ENCODE results near the gene PKLR. TPM values are rescaled to one million over a fixed set of nuclear protein-coding genes. Genes with fewer than 3 reads are reported as not detected.

The PKLR gene
- total RNA-seq, 1 experiment from 2014 or later: 0.17 TPM

DNA sequence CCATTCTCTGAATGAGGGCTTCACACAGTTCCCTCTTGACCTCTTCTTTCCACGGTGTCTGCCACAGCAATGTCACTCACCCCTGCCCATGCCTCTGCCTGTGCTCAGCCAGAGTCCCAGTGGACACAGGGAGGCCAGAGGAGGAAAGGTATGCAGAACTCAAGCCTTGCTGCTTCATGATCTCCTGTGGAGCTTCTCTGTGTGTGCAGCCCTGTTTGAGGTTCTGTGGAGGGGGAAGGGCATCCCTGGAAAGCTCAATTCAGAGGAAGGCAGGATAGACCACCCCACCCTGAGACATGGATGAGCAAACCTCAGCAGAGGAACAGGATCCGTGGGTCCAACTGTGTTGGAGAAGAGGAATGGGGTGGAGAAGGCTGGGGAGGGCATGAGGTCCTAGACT is 22.0 kb downstream of the PKLR start:
- Histone ChIP-seq H3K9ac (ENCODE audit: low read length) (no peak overlapping the region), H3K4me1 (ENCODE audit: control insufficient read depth in 1 of 2, insufficient read depth in 2 of 2, low read length in 2 of 2) (peaks cover 5 to 21% of the 10 kb centered on the region in 2 experiments), H3K27me3 (ENCODE audit: insufficient read depth, low read length) (no peaks in the 10 kb centered on the region), H4K20me1 (ENCODE audit: insufficient read depth) (no peaks in the 10 kb centered on the region), H3K9me2 (ENCODE audit: insufficient read depth) (no peaks in the 10 kb centered on the region), H3K79me2 (ENCODE audit: insufficient read depth, low read length) (no peaks in the 10 kb centered on the region), H3K4me2 (ENCODE audit: low read length) (no peak overlapping the region), H3K36me3 (ENCODE audit: control insufficient read depth in 1 of 2, insufficient read depth in 2 of 2, low read length in 2 of 2) (no peaks in the 10 kb centered on the region), H3K9me3 (ENCODE audit: control insufficient read depth in 1 of 2, insufficient read depth in 1 of 2, low read depth in 1 of 2, low read length in 2 of 2) (no peaks in the 10 kb centered on the region), H3K27ac (ENCODE audit: low read depth, low read length) (no peak overlapping the region), H2AFZ (ENCODE audit: low read depth, low read length, poor library complexity, severe bottlenecking) (no peak overlapping the region), H3K4me3 (replicated peaks in 1 of 2; ENCODE audit: low read depth in 1 of 2, low read length in 2 of 2) (no peak overlapping the region)
- POLR2A ChIA-PET: interaction anchor here (1.2 kb wide), 1 partner anchor 29 kb away, joined by 3 read pairs; the partner anchor contains the start of gene FDPS
- intact Hi-C loops (cut with micrococcal nuclease): loop anchor here (5.0 kb wide), 1 partner anchor 223 kb away; no protein-coding TSS in a partner anchor
- no peak for DNase-seq (ENCODE audit: low read depth, low spot score)
- no peak for TF ChIP-seq EGR1 (IDR thresholded peaks at IDR 0.05; ENCODE audit: low read depth)
- TF ChIP-seq EZH2 (IDR thresholded peaks at IDR 0.05): no peak
- TF ChIP-seq CBX3 (IDR thresholded peaks at IDR 0.05; ENCODE audit: low read depth): no peak
- no peak for TF ChIP-seq POLR2AphosphoS5 (IDR thresholded peaks at IDR 0.05; ENCODE audit: low read depth, low read length)
- no peak for TF ChIP-seq REST (IDR thresholded peaks at IDR 0.05; ENCODE audit: low read depth)
- TF ChIP-seq, protein P1, sequence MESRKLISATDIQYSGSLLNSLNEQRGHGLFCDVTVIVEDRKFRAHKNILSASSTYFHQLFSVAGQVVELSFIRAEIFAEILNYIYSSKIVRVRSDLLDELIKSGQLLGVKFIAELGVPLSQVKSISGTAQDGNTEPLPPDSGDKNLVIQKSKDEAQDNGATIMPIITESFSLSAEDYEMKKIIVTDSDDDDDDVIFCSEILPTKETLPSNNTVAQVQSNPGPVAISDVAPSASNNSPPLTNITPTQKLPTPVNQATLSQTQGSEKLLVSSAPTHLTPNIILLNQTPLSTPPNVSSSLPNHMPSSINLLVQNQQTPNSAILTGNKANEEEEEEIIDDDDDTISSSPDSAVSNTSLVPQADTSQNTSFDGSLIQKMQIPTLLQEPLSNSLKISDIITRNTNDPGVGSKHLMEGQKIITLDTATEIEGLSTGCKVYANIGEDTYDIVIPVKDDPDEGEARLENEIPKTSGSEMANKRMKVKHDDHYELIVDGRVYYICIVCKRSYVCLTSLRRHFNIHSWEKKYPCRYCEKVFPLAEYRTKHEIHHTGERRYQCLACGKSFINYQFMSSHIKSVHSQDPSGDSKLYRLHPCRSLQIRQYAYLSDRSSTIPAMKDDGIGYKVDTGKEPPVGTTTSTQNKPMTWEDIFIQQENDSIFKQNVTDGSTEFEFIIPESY (IDR thresholded peaks at IDR 0.05; ENCODE audit: extremely low read depth, insufficient replicate concordance, low read length): no peak
- no peak for TF ChIP-seq SP1 (IDR thresholded peaks at IDR 0.05; ENCODE audit: low read depth)
- no peak for TF ChIP-seq ATF3 (IDR thresholded peaks at IDR 0.05)
- no peak for TF ChIP-seq TCF7L2 (IDR thresholded peaks at IDR 0.05; ENCODE audit: borderline replicate concordance, extremely low read depth, insufficient read depth, insufficient read length)
- TF ChIP-seq RAD21 (IDR thresholded peaks at IDR 0.05; ENCODE audit: low read depth): no peak
- no peak for TF ChIP-seq ELF1 (IDR thresholded peaks at IDR 0.05; ENCODE audit: borderline replicate concordance, low read depth)
- no peak for TF ChIP-seq CEBPB (IDR thresholded peaks at IDR 0.05; ENCODE audit: low read depth)
- TF ChIP-seq MAX (IDR thresholded peaks at IDR 0.05): no peak
- TF ChIP-seq ZFX (IDR thresholded peaks at IDR 0.05): no peak
- TF ChIP-seq YY1 (IDR thresholded peaks at IDR 0.05; ENCODE audit: extremely low read depth, insufficient replicate concordance, low read depth, low read length): no peak
- TF ChIP-seq POLR2A (IDR thresholded peaks at IDR 0.05; ENCODE audit: borderline replicate concordance, extremely low read depth, insufficient read depth, insufficient read length): no peak
- TF ChIP-seq FOSL1 (IDR thresholded peaks at IDR 0.05; ENCODE audit: low read depth): no peak
- no peak for TF ChIP-seq ZNF274 (IDR thresholded peaks at IDR 0.05; ENCODE audit: low read depth, low read length)
- ATAC-seq: no peak
- CTCF ChIA-PET: interaction anchor here (0.8 to 1.2 kb wide), 2 partner anchors 44 to 72 kb away, joined by 3 to 4 read pairs; no protein-coding TSS in a partner anchor
- RAD21 ChIA-PET (ENCODE audit: low non-redundant PET in 1 of 2, low total read pairs in 2 of 2, uncharacterized antibody in 2 of 2, unreplicated experiment in 2 of 2): no interaction called here
- BruUV-seq (replicated peaks): no TSS peak
